ENCODE results near the gene TMEFF2.

Gene TMEFF2

GRCh38 chr2:192002418-192002817 lies 192.3 kb downstream of the TMEFF2 start:
- no peak for TF ChIP-seq CTCF (IDR thresholded peaks at IDR 0.05; ENCODE audit: control insufficient read depth, extremely low read depth, insufficient read depth)
- H3K4me3 ChIP-seq (ENCODE audit: low read depth, low read length) = no peak overlapping the region
- no peak for DNase-seq (ENCODE audit: low read depth)

DNA sequence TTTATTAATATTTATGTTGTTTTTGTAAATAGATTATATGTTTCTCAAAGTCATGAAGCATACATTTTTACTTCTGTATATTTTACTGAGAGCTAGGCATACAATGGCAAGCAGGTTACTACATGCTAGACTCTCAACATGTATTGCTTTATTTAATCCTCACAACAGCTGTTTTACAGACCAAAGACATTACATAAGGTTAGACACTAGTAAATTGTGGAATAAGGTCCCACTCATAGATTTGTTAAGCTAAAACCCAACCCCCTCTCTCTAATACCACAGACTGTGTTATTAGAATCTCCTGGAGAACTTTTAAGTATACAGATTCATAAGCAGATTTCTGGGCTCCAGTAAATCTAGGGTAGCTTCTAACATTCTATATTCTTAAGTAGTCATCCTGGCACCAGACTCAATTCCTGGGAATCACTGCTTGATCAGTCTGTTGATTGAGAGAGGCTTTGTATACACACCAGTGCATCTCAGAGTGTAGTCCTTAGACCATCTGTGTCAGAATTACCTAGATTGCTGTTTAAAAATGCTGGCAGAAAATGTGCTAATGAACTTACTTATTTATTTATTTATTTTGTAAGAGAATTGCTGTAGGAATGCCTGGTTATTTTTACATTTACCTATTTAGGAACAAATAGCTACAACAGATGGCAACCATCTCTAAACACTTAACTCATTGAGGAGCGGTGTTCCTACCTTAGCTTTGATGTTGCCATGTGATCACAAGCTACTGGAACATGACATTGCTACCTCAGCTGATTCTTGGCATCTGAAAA lies 194.3 kb downstream of the TMEFF2 start:
- DNase-seq (ENCODE audit: low read depth) = no peak
- TF ChIP-seq CTCF (IDR thresholded peaks at IDR 0.05; ENCODE audit: control insufficient read depth, extremely low read depth, insufficient read depth) = no peak
- H3K4me3 ChIP-seq (ENCODE audit: low read depth, low read length) = no peak overlapping the region

GRCh38 chr2:191999101-191999841 lies 195.5 kb downstream of the TMEFF2 start:
- no peak for DNase-seq (ENCODE audit: low read depth)
- no peak overlapping the region for H3K4me3 ChIP-seq (ENCODE audit: low read depth, low read length)
- no peak for TF ChIP-seq CTCF (IDR thresholded peaks at IDR 0.05; ENCODE audit: control insufficient read depth, extremely low read depth, insufficient read depth)

GRCh38 chr2:191995285-191995684 lies 199.4 kb downstream of the TMEFF2 start:
- no peak overlapping the region for H3K4me3 ChIP-seq (ENCODE audit: low read depth, low read length)
- DNase-seq (ENCODE audit: low read depth) = no peak

DNA sequence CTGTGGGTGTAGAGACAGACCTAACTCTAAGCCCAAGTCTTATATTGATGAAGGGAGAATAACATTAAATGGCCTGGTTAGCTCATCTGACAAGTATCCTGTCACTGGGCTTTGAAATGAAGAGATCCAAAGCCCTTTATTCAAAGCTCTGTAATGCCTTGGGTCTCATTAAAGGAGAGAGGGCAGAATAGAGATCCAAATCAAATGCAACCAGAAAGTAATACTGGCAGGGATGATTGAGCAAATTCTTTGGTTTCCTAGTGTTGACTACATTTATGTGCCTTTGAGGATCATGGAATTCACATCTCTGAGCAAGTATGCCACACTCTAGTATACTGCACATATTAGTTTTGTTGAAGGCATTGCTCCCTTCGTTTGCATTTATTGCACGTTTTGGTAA lies 200.0 kb downstream of the TMEFF2 start:
- no peak for TF ChIP-seq CTCF (IDR thresholded peaks at IDR 0.05; ENCODE audit: control insufficient read depth, extremely low read depth, insufficient read depth)
- no peak for DNase-seq (ENCODE audit: low read depth)
- H3K4me3 ChIP-seq (ENCODE audit: low read depth, low read length) = no peak overlapping the region

More at GRCh38 chr2:191995285-191995684, 199.4 kb downstream of the TMEFF2 start:
- TF ChIP-seq CTCF (IDR thresholded peaks at IDR 0.05; ENCODE audit: control insufficient read depth, extremely low read depth, insufficient read depth) = no peak

DNA sequence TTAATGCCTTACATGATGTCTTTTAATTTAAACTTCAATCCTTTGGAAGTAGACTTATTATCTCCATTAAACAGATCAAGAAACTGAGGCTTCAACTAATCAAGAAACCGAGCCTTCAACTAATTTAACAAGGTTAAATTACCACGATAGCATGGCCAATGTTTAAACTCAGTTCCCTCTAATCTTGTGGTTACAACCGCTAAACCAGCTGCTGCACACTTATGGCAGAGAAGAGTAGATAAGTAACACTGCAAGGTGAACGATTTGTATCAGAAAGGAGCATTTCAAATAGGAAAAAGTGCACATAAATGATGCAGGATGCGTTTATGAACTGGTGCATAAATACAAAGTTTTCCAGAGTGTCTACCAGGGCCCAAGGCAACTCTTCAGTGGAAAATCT lies 203.3 kb downstream of the TMEFF2 start:
- no peak for TF ChIP-seq CTCF (IDR thresholded peaks at IDR 0.05; ENCODE audit: control insufficient read depth, extremely low read depth, insufficient read depth)

More for the DNA sequence above, 203.3 kb downstream of the TMEFF2 start:
- no peak for DNase-seq (ENCODE audit: low read depth)
- H3K4me3 ChIP-seq (ENCODE audit: low read depth, low read length) = no peak overlapping the region
